GM21717 (cell line): ENCODE data around the gene HAGH.

Experiments
- ATAC-seq: cut with Tn5 transposase; IDR thresholded peaks from one replicate; pipeline ENCODE4 v1.9.1; 2021; ENCODE audit warnings: mild to moderate bottlenecking, moderate library complexity; ENCODE audit not compliant: unreplicated experiment

The HAGH gene

GRCh38 chr16:1832838-1833454 is 6.3 kb upstream of the HAGH start:
- ATAC-seq = no peak

GRCh38 chr16:1831186-1832075 is 4.8 kb upstream of the HAGH start:
- ATAC-seq = no peak

GRCh38 chr16:1830213-1830612 is 3.6 kb upstream of the HAGH start:
- ATAC-seq = no peak

- ATAC-seq = no peak
Observed at GRCh38 chr16:1828645-1829410, 2.2 kb upstream of the HAGH start.

GRCh38 chr16:1825864-1826690 is 548 bp downstream of the HAGH start:
- peak; percentile 40 for ATAC-seq

GRCh38 chr16:1825381-1825863 is 1.2 kb downstream of the HAGH start:
- ATAC-seq = no peak

GRCh38 chr16:1823821-1824220 is 2.8 kb downstream of the HAGH start:
- no peak for ATAC-seq

- no peak for ATAC-seq
Observed at GRCh38 chr16:1822801-1823200, 3.8 kb downstream of the HAGH start.

DNA sequence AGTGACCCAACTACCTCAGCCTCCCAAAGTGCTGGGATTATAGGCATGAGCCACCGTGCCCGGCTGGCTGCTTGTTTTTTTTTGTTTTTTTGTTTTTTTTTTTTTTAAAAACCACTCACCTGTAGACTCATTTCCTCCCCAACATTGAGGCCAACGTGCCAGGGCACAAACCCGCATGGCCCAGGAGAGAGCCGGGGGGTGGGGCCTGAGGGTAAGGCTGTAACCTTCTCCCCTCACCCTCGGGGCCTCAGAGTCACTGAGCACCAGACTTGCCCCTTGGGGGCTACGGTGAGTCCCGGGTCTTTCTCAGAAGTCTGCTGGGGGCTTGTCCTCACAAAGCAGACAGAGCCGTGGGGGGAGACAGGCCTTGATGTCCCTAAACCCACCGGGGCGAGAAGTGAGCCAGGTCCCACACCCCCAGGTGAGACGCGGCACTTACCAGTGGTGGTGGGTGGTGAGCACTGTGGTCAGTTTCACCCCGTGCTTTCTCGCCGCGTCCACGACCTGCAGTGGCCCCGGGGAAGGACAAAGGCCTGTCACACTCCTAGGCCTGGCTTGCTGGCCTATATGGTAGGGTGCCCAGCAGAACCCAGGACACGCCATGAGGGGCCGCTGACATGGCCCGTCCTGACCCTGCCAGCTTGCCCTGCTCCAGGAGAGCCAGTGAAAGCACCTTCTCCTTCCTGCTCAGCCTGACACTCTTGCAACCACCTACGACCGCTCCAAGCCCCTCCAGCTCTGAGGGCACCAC is 4.6 kb downstream of the HAGH start:
- no peak for ATAC-seq

- ATAC-seq = no peak
Observed at GRCh38 chr16:1820946-1821290, 5.7 kb downstream of the HAGH start.

DNA sequence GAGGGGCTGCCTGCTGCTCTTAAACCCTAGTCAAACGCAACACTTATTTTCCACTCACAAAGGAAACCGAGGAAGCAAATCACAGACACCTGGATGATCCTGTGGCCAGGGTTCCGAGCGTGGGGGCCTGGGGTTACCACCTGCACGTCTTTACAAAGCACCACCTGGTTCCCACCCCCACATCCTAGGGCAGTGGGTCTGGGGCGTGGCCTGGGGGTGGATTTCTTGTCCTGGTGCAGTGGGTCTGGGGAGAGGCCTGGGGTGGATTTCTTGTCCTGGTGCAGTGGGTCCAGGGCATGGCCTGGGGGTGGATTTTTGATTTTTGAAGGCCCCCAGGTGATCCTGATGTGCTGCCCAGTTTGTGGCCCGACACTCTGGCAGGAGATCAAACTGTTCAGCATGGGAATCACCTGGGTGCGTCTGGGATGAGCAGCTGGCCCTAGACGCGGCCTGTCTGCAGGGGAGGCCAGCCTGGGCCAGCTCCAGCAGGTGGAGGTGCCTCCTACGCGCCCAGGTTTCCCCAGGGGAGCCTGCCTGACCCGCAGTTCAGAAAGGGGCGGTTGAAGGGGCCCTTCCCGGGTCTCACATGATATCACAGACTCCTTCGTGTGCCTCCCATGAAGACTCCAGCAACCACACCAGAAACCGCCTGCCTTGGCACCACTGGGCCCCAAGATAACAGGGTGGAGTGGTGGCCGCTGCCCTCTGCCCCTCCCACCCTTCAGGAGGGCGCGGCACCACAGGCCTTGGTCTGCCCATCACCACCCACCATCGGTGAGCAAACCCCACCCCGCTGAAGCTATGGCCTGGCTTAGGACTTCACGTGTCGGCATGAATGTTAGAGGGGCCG is 6.3 kb downstream of the HAGH start:
- no peak for ATAC-seq

- ATAC-seq = no peak
Observed at GRCh38 chr16:1819611-1820010, 7.0 kb downstream of the HAGH start.

DNA sequence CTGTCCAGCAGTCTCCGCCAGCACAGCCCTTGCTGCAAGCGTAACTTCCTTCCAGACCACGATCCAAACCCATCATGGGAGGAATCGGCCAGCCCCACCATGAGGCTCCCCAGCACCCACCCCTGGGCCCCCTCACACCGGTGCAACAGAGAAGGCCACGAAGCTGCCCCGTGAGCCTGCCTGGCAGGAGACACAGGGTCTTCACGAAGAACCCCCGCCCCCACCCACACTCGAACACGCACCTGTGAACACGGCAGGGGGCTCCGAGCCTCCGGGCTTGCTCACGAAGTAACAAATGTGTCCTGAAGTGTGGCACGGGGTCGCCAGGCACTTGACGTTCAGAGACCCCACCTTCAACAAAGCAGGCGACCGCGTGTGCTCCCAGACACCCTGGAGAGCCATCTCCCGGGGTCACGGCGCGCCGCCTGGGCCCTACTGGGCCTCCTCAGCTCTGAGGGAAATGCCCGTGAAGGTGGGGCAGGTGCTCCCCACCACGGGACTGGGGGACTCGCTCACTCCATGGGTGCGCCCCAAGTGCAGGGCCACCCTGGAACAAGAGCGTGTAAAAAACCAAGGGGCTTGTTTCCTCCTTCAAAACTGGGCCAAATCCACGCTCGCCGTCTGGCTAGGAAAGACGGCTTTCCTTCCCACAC is 7.6 kb downstream of the HAGH start:
- no peak for ATAC-seq

- ATAC-seq = no peak
Observed at GRCh38 chr16:1818204-1818872, 8.3 kb downstream of the HAGH start.

- no peak for ATAC-seq
Observed at GRCh38 chr16:1817716-1818115, 8.9 kb downstream of the HAGH start.

DNA sequence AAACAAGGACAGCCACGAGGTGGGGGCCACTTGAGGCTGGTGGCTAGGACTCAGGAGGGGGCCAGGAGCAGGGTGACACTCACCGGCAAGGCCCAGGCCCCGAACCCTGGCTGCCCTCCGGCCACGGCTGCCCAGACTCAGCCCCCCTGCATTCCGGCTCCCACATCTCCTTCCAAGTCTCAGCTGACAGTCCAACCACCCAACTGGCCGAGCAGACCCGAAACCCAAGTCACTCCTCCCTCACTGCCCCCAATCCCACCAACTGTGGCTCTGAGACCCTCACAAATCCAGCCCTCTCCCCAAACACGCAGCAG is 9.4 kb downstream of the HAGH start:
- ATAC-seq = no peak

DNA sequence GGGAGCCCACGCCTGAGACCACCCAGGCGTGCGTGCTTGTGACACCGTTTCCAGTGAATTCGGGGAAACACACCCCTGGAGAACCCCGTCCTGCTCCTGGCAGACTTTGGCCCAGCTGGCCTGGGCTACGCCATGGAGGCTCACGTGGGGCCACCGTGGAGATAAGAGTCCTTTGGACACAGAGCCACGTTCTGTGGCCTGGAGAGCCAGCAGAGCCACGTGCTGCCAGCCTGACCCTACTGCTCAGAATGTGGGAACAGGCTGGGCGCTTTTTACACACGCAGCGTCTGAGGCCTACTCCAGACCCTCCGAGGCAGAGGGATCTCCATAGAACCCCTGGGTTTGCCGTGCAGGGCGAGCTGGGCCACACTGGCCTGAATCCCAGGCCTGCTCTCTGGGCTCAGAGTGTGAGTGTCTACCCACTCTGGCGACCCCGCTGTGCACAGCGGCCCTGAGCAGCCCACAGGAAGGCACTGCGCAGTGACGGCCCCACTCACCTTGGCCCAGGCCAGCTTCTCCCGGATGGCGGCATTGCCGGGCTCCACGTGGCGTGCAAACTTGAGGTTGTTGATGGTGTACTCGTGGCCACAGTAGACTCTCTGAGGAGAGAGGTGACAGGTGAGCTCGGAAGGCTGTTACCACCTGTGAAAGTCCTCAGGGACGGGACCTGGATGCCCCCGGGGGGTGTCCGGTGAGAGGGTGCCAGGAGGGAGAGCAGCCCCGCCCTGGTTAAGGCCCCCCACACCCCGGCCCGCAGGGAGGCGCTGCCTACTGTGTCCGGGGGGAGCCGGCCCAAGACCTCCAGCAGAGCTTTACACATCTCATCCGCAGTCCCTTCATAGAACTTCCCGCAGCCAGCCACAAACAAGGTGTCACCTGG is 10.0 kb downstream of the HAGH start:
- no peak for ATAC-seq
